HG02973 (cell line): ENCODE data around the gene UBQLN3.

ENCODE experiments used
- ATAC-seq: cut with Tn5 transposase; IDR thresholded peaks from one replicate; pipeline ENCODE4 v1.9.1; 2021; ENCODE audit warnings: moderate library complexity; ENCODE audit not compliant: unreplicated experiment

The UBQLN3 gene

GRCh38 chr11:5509803-5510202 is at the start of gene UBQLN3:
Gene UBQLN3, minus strand, starts transcription at chr11:5509957. Its CDS starts 399 bp downstream, at chr11:5509558.
- no peak for ATAC-seq

DNA sequence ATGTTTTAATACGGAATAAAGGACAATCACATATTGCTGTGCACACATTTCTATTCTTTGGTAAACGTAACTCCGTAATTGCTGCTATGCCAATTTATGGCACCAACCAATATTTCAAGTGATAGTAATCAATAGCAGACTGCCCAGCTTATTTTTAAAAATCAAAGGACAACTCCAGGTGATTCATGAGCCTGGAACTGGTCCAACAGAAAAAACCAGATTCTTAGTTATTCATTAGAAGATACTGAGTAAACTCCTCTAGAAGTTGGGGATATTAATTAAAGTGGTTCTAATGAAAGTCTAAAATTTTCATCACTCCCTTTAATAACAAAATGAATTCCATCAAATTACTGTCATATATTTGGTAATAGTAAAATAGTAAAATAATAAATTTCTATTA is 48.0 kb upstream of the UBQLN3 start:
- no peak for ATAC-seq

GRCh38 chr11:5556596-5557188 is 46.9 kb upstream of the UBQLN3 start:
- no peak for ATAC-seq

DNA sequence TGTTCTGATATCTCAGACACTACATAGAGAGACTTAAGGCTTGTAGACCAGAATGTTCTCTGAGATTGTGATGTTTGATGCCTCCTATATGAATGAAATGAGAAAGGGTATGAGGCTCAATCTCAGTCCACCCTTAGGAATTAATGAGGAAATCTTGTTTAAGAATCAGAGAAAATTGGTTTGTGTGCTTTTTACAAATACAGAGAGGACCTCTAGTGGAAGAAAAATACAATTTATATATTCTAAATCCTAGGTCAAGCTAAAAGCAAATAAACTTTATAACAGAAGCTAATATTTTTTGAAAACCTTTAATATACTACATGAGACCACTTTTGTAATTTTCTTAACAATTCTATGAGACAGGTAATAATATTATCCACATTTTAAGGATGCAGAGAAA is 43.6 kb upstream of the UBQLN3 start:
- ATAC-seq: no peak

DNA sequence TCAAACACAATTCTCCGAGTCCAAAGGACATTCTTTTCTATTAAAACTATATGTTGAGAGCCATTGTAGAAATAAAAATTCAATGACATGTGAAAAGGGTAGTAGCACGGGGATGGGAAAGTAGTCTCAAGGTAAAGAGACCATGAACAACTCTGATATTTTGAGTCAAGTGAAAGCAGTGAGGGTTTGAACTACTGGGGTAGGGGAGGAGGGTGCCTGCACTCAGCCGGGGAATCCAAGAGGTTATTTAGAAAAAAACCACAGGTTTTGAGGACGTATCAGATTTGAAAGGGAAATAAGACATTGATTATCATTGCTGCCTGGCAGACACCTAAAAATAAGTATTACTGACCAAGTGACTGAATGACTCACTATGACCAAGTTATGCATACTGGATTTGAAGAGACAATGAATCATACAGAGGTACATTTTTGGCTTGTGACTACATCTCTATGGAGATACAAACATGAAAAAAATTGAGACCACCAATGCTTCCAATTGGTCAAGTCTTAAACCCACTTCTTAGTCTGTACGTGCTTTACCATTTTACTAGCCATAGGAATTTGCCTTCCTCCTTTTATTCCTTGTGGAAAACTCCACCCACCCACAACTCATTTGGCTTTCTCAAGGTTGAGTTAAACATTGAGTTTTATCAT is 40.8 kb upstream of the UBQLN3 start:
- no peak for ATAC-seq

DNA sequence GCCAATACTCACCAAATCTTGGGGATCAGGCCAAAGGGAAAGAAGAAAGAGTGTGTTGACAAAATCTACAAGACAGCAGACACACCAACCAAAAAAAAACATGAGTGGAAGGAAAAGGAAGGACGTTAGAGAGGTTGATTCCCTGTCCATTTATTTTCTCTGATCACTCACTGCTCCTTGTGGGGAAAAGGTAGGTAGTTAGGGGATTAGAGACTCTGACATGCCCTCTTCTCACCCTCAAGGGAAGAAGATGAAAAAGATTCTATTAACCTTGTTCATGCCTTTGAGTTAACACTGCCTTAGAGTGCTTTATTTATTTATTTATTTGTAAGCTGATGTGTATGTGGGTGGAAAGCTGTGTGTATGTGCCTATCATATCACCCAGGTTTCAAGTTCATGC is 38.7 kb upstream of the UBQLN3 start, which contains the start of gene OR52H1:
Gene OR52H1, minus strand, starts transcription at position 101 of the 400 bp plus-strand sequence. CDS start 3,035 bp downstream, outside the sequence.
- ATAC-seq: no peak

GRCh38 chr11:5547982-5548381 is 38.2 kb upstream of the UBQLN3 start:
- no peak for ATAC-seq

DNA sequence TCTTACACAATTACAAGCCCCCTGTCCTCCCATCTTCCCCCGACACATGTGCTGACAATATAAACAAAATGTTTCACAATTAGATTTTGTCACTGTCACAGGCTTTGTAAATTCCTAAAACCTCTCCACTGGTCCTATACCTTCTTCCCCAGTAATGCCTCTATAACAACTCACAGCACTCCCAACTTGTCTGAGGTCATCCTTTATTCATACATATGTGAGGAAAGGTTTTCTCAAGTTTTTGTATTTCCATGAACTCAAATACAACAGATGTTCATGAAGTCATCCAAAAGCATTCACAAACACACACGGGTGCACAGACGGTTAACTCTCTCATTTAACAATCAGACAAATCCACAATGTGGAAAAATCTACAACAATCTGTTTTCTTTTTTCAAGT is 36.7 kb upstream of the UBQLN3 start:
- no peak for ATAC-seq

DNA sequence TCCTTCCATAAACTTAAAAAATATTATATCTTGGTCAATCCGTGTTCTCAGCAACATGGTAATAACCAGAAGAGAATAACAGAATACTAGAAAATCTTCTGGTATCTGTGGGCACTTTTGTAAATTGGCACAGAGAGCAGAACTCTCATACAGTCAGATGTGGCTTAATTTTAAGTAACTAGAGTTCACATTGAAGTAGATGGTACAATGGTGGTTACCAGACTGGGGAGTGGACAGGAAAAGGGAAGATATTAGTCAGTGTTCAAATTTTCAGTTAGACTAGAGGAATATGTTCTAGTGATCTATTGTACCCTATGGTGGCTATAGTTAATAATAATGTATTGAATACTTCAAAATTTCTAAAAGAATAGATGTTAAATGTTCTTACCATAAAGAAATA is 31.7 kb upstream of the UBQLN3 start:
- ATAC-seq: no peak

DNA sequence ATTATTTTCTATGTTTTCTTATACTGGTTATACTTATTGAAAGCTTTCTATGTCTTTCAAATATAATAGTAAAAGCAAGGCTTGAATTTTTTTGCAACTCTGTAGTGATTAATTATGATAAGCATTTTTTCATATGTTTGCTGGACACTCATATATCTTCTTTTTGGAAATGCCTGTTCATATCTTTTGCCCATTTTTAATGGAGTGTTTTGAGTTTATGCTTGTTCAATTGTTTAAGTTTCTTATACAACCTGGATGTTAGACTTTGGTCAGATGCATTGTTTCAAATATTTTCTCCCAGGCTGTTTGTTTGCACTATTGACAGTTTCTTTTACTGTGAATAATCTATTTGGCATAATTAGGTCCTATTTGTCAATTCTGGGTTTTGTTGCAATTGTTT is 26.7 kb upstream of the UBQLN3 start:
- no peak for ATAC-seq

DNA sequence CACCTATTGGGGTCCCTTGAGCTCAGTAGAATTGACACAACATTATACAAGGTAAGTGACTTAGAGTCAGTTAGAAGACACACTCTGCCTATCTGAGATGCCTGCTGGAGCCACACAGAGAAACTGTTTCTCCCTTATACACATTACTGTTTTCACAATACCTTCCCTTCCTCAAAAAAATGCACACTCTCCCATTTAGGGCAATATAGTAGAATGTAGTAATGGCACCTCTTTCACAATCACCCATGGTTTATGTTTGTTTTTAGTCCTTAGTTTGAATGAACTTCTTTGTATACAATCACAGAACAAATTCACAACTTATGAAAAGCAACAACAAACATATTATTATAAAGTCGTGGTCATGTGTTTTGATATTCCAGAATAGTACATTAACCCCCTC is 24.3 kb upstream of the UBQLN3 start:
- no peak for ATAC-seq

DNA sequence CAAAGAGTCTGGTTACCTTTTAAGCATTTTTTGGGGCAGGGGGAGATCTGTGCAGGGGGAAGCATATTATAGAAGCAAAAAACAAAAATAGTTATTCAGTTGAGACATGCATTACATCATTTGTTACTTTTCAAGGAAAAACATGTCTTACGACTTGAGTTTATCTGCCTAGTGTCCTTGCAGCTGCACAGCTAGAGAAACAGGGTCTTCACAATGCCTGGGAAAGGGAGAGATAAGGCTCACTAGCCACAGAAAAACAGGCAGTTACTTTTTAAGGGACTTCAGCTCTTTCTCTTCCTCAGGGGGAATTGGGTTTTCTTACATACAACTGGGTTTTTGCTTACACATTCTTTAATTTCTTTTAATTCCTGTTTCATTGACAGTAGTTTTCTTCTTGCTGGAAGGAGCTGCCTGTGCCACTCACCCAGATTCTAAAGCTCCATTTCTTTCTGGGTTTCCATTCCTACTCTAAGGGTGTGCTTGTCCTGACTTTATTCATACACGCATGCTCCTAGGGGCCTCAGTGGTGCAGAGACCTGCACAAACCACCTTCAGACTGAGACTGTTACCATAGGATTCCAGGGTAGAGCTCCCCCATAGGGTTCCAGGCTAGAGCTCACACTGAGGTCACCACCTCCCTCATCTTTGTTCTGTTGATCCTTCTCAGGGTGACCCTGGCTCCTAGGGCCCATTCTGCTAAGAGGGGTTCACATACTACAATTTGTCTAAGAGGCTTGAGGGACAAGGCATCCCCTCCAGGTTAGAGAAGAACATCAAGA is 21.5 kb upstream of the UBQLN3 start:
- ATAC-seq: no peak

- no peak for ATAC-seq
Observed at GRCh38 chr11:5528495-5528894, 18.7 kb upstream of the UBQLN3 start.

GRCh38 chr11:5527716-5528115 is 18.0 kb upstream of the UBQLN3 start:
- no peak for ATAC-seq

- ATAC-seq: no peak
Observed at GRCh38 chr11:5524756-5525155, 15.0 kb upstream of the UBQLN3 start.

DNA sequence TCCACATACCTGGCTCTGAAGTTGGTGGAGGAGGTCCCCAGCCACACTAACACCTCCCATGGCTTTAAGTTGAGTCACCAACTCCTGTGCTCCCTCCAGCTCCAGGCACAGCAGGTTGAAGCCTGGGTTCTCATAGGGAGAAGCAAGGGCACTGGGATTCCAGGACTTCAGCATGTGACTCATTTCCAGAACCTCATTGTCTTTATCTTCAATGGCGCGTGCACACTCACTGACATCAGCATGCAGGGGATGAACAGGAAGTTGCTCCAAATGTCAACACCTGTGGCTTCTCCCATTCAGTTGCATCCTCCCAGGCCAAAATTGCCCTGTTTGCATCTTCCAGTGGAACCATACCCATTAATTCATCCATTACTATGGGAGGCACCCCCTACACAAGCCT is 12.6 kb upstream of the UBQLN3 start:
- no peak for ATAC-seq

- no peak for ATAC-seq
Observed at GRCh38 chr11:5521540-5521939, 11.8 kb upstream of the UBQLN3 start.

DNA sequence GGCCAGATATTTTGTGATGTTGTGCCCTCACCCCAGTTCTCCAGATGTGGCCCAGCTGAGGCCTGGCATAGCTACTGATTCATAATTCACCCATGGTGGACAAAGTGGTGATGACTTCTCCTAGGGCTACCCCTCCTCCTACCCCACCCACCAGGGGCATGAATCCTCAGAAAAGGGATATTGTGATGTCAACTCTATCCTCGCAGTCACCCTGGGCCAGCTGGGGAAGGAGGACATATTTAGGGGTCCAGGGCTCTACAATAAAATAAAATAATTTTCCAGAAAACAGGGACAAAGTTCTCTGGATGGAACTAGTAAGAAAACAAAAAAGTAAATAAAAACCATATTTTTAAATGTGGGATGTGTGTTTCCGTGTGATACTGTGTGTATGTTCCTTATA is 6.8 kb upstream of the UBQLN3 start, which contains the start of gene UBQLNL:
Gene UBQLNL, minus strand, starts transcription at position 101 of the 400 bp plus-strand sequence. CDS start 258 bp downstream, outside the sequence.
- ATAC-seq: no peak

- no peak for ATAC-seq
Observed at GRCh38 chr11:5514841-5515240, 5.1 kb upstream of the UBQLN3 start.

- no peak for ATAC-seq
Observed at GRCh38 chr11:5508605-5509004, 1.2 kb downstream of the UBQLN3 start.

DNA sequence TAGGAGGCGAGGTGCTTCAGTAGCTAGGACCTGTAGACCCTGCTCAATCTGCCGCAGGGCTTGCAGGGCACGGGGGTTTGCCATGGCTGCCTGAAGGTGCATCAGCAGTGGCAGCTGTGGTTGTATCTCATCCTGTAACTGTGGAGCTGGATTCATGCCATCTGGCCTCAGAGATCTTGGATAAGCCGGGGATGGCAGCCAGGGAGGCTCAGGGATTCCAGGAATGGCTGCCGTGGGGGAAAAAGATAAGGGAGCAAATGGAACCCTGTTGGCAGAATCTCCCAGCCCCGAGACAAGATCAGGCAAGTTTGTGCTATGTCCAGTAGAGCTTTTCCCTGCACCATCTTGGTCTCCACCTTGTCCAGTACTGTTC is 1.8 kb downstream of the UBQLN3 start:
- ATAC-seq: no peak
